Nephron progenitor cell (in vitro differentiated cells): ENCODE measurements around the gene GNAL.

Source experiments
- DNase-seq: peaks from one replicate; pipeline ENCODE4 v3.0.0; 2021
- H3K27ac Mint-ChIP-seq: 2 replicates; pipeline ENCODE4 v1.8.0; 2021; ENCODE audit warnings: mild to moderate bottlenecking, moderate library complexity, mixed read lengths
- H3K27me3 Mint-ChIP-seq: 2 replicates; pipeline ENCODE4 v1.8.0; 2021; ENCODE audit warnings: mild to moderate bottlenecking, low read depth, mixed read lengths; ENCODE audit not compliant: poor library complexity
- H3K36me3 Mint-ChIP-seq: 2 replicates; pipeline ENCODE4 v1.8.0; 2021; ENCODE audit warnings: low read depth, mixed read lengths
- H3K4me1 Mint-ChIP-seq: 2 replicates; pipeline ENCODE4 v1.8.0; 2021; ENCODE audit warnings: mixed read lengths
- H3K4me3 Mint-ChIP-seq: 2 replicates; pipeline ENCODE4 v1.8.0; 2021; ENCODE audit warnings: mild to moderate bottlenecking, moderate library complexity, mixed read lengths
- H3K9me3 Mint-ChIP-seq: 2 replicates; pipeline ENCODE4 v1.8.0; 2021; ENCODE audit warnings: mild to moderate bottlenecking, moderate library complexity, mixed read lengths
- TF ChIP-seq, protein P1 (sequence below): fragments of 200-600 bp; sonication (generic); IDR thresholded peaks from 2 replicates; pipeline ENCODE4 v1.5.0; 2021; ENCODE audit warnings: antibody characterized with exemption

GNAL gene

DNA sequence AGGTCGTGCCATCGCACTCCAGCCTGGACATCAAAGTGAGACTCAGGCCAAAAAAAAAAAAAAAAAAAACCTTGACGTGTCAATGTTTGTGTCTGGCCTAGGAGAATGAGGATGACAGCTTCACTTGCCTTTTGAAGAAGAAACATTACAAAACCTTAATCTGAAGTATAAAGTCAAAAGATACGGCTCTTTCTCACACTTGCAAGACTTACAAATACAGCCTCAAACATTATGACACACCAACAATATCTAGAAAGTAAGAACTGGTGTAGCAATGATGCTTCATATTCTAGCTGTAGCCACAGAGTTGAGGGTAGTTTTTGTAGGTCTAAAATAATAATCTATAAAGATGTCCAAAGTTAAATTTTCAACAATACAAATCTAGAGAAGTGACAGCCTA, 193.6 kb downstream of the GNAL start:
- Mint-ChIP-seq H3K27ac (no peak overlapping the region), H3K9me3 (no peaks in the 10 kb centered on the region), H3K27me3 (peaks cover 3% of the 10 kb centered on the region), H3K4me1 (peaks cover 10% of the 10 kb centered on the region), H3K4me3 (no peak overlapping the region), H3K36me3 (peaks cover 44% of the 10 kb centered on the region)
- DNase-seq, result no peak
- TF ChIP-seq, protein P1, sequence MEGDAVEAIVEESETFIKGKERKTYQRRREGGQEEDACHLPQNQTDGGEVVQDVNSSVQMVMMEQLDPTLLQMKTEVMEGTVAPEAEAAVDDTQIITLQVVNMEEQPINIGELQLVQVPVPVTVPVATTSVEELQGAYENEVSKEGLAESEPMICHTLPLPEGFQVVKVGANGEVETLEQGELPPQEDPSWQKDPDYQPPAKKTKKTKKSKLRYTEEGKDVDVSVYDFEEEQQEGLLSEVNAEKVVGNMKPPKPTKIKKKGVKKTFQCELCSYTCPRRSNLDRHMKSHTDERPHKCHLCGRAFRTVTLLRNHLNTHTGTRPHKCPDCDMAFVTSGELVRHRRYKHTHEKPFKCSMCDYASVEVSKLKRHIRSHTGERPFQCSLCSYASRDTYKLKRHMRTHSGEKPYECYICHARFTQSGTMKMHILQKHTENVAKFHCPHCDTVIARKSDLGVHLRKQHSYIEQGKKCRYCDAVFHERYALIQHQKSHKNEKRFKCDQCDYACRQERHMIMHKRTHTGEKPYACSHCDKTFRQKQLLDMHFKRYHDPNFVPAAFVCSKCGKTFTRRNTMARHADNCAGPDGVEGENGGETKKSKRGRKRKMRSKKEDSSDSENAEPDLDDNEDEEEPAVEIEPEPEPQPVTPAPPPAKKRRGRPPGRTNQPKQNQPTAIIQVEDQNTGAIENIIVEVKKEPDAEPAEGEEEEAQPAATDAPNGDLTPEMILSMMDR, result no peak

DNA sequence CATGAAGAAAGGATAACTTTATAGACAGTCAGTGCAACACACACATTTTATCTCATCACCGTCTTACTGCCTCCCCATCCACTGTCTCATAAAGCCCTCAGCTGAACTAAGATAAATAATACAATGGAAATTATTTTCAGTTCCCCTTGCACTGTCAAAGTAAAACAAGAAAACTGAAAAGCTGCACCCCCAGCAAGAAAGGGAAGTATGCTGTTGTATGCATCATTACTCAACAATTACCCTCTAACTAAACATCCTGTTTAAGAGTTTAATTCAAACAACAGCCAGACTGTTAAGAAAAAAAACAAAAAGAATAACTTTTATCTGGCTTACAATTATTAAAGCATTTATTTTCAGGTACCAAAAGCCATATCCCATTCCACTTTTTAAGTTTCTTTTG, 194.1 kb downstream of the GNAL start:
- Mint-ChIP-seq H3K27ac (no peak overlapping the region), H3K36me3 (peaks cover 48% of the 10 kb centered on the region), H3K4me1 (peaks cover 10% of the 10 kb centered on the region), H3K4me3 (no peak overlapping the region), H3K27me3 (peaks cover 3% of the 10 kb centered on the region), H3K9me3 (no peaks in the 10 kb centered on the region)
- no peak for DNase-seq
- TF ChIP-seq, protein P1, result no peak

DNA sequence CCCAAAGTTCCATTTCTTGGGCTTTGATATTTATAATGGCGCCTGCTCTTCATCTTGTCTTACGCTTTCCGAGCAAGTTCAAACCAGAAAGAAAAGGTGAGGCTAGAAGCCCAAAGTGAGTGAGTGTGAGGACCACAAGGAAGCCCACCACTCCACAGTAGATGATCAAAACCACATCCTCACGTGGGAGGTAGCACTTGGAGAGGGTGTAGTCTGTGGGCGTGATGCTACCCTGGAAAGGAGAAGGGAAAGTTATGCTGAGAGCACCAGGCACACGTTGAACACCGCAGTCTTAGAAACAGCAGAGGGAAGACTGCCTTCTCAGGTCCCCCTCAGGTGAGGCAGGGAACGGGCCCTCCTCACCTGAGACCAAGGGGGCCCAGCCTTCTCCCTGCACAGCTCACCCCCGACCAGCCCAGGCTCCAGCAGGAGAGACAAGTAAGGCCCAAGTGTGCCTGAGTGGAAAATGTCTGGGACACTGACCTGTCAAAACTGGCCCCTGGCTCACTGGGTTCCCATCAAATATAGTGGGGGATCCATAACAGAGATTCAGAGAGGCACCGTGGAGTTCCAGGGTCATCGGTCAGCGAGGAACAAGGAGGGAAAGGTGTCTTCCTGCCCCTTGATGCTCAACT, 195.4 kb downstream of the GNAL start:
- Mint-ChIP-seq H3K9me3 (no peaks in the 10 kb centered on the region), H3K4me1 (peaks cover 10% of the 10 kb centered on the region), H3K36me3 (peaks cover 51% of the 10 kb centered on the region), H3K27ac (no peak overlapping the region), H3K4me3 (no peak overlapping the region), H3K27me3 (peaks cover 3% of the 10 kb centered on the region)
- no peak for DNase-seq
- TF ChIP-seq, protein P1, result no peak

DNA sequence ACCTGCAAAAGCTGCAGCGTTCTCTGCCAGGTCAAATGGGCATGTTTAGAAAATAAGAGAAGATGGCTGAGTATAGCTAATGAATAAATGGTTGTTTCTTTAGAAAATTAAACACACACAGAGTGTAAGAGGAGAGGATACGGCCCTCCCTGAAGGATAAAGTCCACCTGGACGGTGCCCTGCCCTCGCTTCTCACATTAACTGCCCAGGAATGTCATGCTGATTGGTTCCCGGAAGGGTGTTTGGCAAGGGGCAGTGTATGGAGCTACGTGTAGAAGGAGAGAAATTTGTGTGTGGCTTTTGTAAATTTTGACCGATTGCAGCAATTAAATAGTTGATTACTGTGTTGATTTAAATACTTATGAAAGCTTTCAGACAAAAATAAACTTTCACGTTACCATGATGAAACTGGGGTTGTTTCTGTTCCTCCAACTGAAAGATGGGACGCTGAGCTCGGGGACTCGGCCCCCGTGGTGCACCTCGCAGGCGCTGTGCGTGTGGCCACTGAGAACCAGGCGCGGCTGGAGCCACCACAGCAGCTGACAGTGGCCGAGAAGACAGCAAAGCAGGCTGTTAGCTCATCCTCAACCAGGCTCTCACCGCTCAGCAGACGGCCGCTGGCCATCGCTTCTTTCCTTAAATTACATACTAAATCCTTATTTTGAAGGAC, 196.3 kb downstream of the GNAL start:
- peaks cover 54% of the 10 kb centered on the region for H3K36me3 Mint-ChIP-seq
- H3K27me3 Mint-ChIP-seq, result peaks cover 3% of the 10 kb centered on the region
- DNase-seq, result no peak
- H3K9me3 Mint-ChIP-seq, result no peaks in the 10 kb centered on the region
- H3K27ac Mint-ChIP-seq, result no peak overlapping the region
- no peak overlapping the region for H3K4me3 Mint-ChIP-seq
- TF ChIP-seq, protein P1, result no peak
- H3K4me1 Mint-ChIP-seq, result peaks cover 10% of the 10 kb centered on the region

DNA sequence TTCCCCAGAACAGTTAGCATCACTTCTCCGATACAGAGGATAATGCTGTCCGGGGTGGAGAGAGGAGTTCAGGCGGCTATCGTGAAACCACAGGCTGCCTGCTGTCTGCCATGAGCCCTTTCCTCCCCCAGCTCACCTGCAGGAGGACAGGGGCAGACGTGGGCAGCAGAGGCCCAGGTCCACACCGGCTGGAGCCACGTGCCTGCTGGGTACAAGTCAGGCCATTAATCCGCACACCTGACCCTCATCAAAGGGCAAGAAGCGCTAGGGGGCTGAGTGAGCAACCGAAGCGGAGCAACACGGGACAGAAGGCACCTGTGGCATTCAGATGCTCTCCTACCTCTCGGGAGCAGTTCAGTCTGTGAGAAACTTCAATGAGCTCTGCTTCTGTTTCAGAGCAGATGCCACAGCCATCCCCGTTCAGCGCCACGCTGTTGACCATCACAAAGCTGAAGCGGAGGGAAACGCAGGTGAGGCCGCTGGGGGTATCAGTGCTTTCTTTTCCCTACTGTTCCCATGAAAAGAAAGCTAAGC, 197.6 kb downstream of the GNAL start:
- no peaks in the 10 kb centered on the region for H3K9me3 Mint-ChIP-seq
- DNase-seq, result no peak
- no peak overlapping the region for H3K27ac Mint-ChIP-seq
- H3K36me3 Mint-ChIP-seq, result peaks cover 51% of the 10 kb centered on the region
- no peaks in the 10 kb centered on the region for H3K27me3 Mint-ChIP-seq
- H3K4me3 Mint-ChIP-seq, result no peak overlapping the region
- TF ChIP-seq, protein P1, result no peak
- peaks cover 4% of the 10 kb centered on the region for H3K4me1 Mint-ChIP-seq
